ENCODE results near the gene PLPPR4. TPM values are rescaled to one million over a fixed set of nuclear protein-coding genes. Genes with fewer than 3 reads are reported as not detected.
"Not testable (repeated sequence)": the region's sequence is repeated elsewhere in the genome, so short reads cannot be mapped to it uniquely, and the experiment has no call there.

The PLPPR4 gene
- total RNA-seq, 1 donor from 2014 or later = 2.1 TPM

- DNase-seq (ENCODE audit: low read depth) = peak; percentile 39
These were observed 2.4 kb downstream of the PLPPR4 start for GRCh38 chr1:99266726-99267125.

GRCh38 chr1:99268021-99268420 lies 3.7 kb downstream of the PLPPR4 start:
- peak; percentile 4 for DNase-seq (ENCODE audit: low read depth)

- no peak for DNase-seq (ENCODE audit: low read depth)
These were observed 5.0 kb downstream of the PLPPR4 start for GRCh38 chr1:99269321-99269720.

- no peak for DNase-seq (ENCODE audit: low read depth)
These were observed 6.4 kb downstream of the PLPPR4 start for GRCh38 chr1:99270646-99271045.

GRCh38 chr1:99271249-99271648 lies 7.0 kb downstream of the PLPPR4 start:
- DNase-seq (ENCODE audit: low read depth) = no peak

GRCh38 chr1:99277066-99277465 lies 12.8 kb downstream of the PLPPR4 start:
- no peak for DNase-seq (ENCODE audit: low read depth)

- peak; percentile 44 for DNase-seq (ENCODE audit: low read depth)
These were observed 15.2 kb downstream of the PLPPR4 start for GRCh38 chr1:99279525-99279924.

GRCh38 chr1:99281105-99281504 lies 16.8 kb downstream of the PLPPR4 start:
- no peak for DNase-seq (ENCODE audit: low read depth)

- no peak for DNase-seq (ENCODE audit: low read depth)
These were observed 18.2 kb downstream of the PLPPR4 start for GRCh38 chr1:99282536-99282935.

GRCh38 chr1:99283521-99283920 lies 19.2 kb downstream of the PLPPR4 start:
- not testable (repeated sequence) for DNase-seq (ENCODE audit: low read depth)

GRCh38 chr1:99292886-99293285 lies 28.6 kb downstream of the PLPPR4 start:
- DNase-seq (ENCODE audit: low read depth) = no peak

- DNase-seq (ENCODE audit: low read depth) = no peak
These were observed 33.6 kb downstream of the PLPPR4 start for GRCh38 chr1:99297923-99298322.

GRCh38 chr1:99304725-99305282 lies 40.5 kb downstream of the PLPPR4 start:
- DNase-seq (ENCODE audit: low read depth) = no peak

GRCh38 chr1:99305626-99306025 lies 41.3 kb downstream of the PLPPR4 start:
- DNase-seq (ENCODE audit: low read depth) = peak; percentile 78

- no peak for DNase-seq (ENCODE audit: low read depth)
These were observed 41.8 kb downstream of the PLPPR4 start for GRCh38 chr1:99306056-99306455.

GRCh38 chr1:99306644-99307043 lies 42.4 kb downstream of the PLPPR4 start:
- DNase-seq (ENCODE audit: low read depth) = no peak

- no peak for DNase-seq (ENCODE audit: low read depth)
These were observed 51.0 kb downstream of the PLPPR4 start for GRCh38 chr1:99315305-99315704.

GRCh38 chr1:99326215-99326949 lies 62.1 kb downstream of the PLPPR4 start:
- DNase-seq (ENCODE audit: low read depth) = peak; percentile 67

GRCh38 chr1:99327357-99327756 lies 63.1 kb downstream of the PLPPR4 start:
- DNase-seq (ENCODE audit: low read depth) = no peak

GRCh38 chr1:99328171-99328570 lies 63.9 kb downstream of the PLPPR4 start:
- DNase-seq (ENCODE audit: low read depth) = no peak

- DNase-seq (ENCODE audit: low read depth) = no peak
These were observed 66.8 kb downstream of the PLPPR4 start for GRCh38 chr1:99331083-99331482.

GRCh38 chr1:99331636-99332035 lies 67.3 kb downstream of the PLPPR4 start:
- DNase-seq (ENCODE audit: low read depth) = no peak

GRCh38 chr1:99332561-99332960 lies 68.3 kb downstream of the PLPPR4 start:
- no peak for DNase-seq (ENCODE audit: low read depth)

All from myocyte (in vitro differentiated cells).